Karpas-422 (cell line): Measurements from ENCODE around the gene SPSB4. TPM values are rescaled to one million over a fixed set of nuclear protein-coding genes. Genes with fewer than 3 reads are reported as not detected.

ENCODE experiments used
- DNase-seq: peaks from one replicate; pipeline ENCODE4 v3.0.0-alpha.2; 2015
- H2AFZ ChIP-seq: fragments of 200-600 bp; sonication (generic); 2 replicates; pipeline ENCODE4 v1.6.1; 2014; ENCODE audit warnings: antibody characterized with exemption, low read length, mixed read lengths
- H3K27ac ChIP-seq: fragments of 200-600 bp; sonication (generic); 2 replicates; pipeline ENCODE4 v1.5.1; 2014; ENCODE audit warnings: mild to moderate bottlenecking, low read length, moderate library complexity
- H3K27me3 ChIP-seq: fragments of 200-600 bp; sonication (generic); 2 replicates; pipeline ENCODE4 v1.6.1; 2014; ENCODE audit warnings: low read length, mixed read lengths
- H3K36me3 ChIP-seq: fragments of 200-600 bp; sonication (generic); 2 replicates; pipeline ENCODE4 v1.6.1; 2014; ENCODE audit warnings: low read length, mixed read lengths; ENCODE audit not compliant: insufficient read depth
- H3K4me1 ChIP-seq: fragments of 200-600 bp; sonication (generic); 2 replicates; pipeline ENCODE4 v1.6.1; 2014; ENCODE audit warnings: mild to moderate bottlenecking, low read length, mixed read lengths
- H3K4me2 ChIP-seq: fragments of 200-600 bp; sonication (generic); 2 replicates; pipeline ENCODE4 v1.6.1; 2014; ENCODE audit warnings: low read length, low read depth, mild to moderate bottlenecking; ENCODE audit not compliant: poor library complexity, severe bottlenecking
- H3K4me3 ChIP-seq: fragments of 200-600 bp; sonication (generic); 2 replicates; pipeline ENCODE4 v1.5.1; 2014; ENCODE audit warnings: mild to moderate bottlenecking, antibody characterized with exemption, low read length, mixed read lengths
- H3K79me2 ChIP-seq: fragments of 200-600 bp; sonication (generic); 2 replicates; pipeline ENCODE4 v1.6.1; 2014; ENCODE audit warnings: mild to moderate bottlenecking, low read length, mixed read lengths
- H3K9ac ChIP-seq: fragments of 200-600 bp; sonication (generic); 2 replicates; pipeline ENCODE4 v1.6.0; 2014; ENCODE audit warnings: low read length
- H3K9me2 ChIP-seq: fragments of 200-600 bp; sonication (generic), shearing (Covaris generic); replicated peaks from 2 replicates; pipeline ENCODE4 v1.6.0; 2014; ENCODE audit warnings: mild to moderate bottlenecking, low read length, moderate library complexity; ENCODE audit not compliant: insufficient read depth
- H3K9me3 ChIP-seq: fragments of 300-700, 200-600 bp; sonication (generic); 2 replicates; pipeline ENCODE4 v1.6.1; 2014; ENCODE audit warnings: low read length, mixed read lengths
- H4K20me1 ChIP-seq: fragments of 200-600 bp; sonication (generic); 2 replicates; pipeline ENCODE4 v1.6.1; 2014; ENCODE audit warnings: mild to moderate bottlenecking, antibody characterized with exemption, low read length, low read depth; ENCODE audit not compliant: insufficient read depth
- total RNA-seq: library from RNA; depleted of rRNA; stranded (reverse); fragments of >200 nt; shearing (Covaris generic); gene quantifications from 2 replicates; pipeline ENCODE4 v1.2.3, GENCODE V29; 2014; ENCODE audit warnings: low replicate concordance

SPSB4 gene
- total RNA-seq, 1 experiment from 2014 or later = not detected

DNA sequence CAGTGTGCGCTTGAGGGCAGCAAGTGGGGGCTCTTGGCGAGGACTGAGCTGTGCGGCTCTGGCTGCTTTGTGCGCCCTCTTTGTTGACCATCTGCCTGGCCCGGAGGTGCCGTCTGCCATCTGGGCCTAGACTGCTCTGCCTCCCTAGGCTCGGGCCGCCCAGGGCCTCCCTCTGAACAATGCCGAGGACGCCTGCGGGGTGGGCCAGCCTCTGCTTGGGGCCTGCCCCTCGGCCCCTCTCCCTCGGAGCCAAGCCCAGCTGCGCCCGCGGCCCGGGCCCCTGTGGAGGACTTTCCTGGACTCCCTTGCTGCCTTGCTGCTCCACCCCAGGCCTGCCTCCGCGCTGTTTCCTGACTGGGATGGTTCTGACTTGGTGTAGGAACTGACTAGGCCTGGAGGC, 31.9 kb upstream of the SPSB4 start:
- H3K36me3 ChIP-seq = no peaks in the 10 kb centered on the region
- H3K4me2 ChIP-seq = no peak overlapping the region
- no peak for DNase-seq
- no peaks in the 10 kb centered on the region for H3K27me3 ChIP-seq
- H3K9ac ChIP-seq = no peak overlapping the region
- no peaks in the 10 kb centered on the region for H4K20me1 ChIP-seq
- no peaks in the 10 kb centered on the region for H3K79me2 ChIP-seq
- no peak overlapping the region for H3K4me3 ChIP-seq
- H3K9me3 ChIP-seq = no peaks in the 10 kb centered on the region
- H3K9me2 ChIP-seq = no peaks in the 10 kb centered on the region
- H3K27ac ChIP-seq = no peak overlapping the region
- H2AFZ ChIP-seq = no peak overlapping the region
- H3K4me1 ChIP-seq = no peaks in the 10 kb centered on the region

DNA sequence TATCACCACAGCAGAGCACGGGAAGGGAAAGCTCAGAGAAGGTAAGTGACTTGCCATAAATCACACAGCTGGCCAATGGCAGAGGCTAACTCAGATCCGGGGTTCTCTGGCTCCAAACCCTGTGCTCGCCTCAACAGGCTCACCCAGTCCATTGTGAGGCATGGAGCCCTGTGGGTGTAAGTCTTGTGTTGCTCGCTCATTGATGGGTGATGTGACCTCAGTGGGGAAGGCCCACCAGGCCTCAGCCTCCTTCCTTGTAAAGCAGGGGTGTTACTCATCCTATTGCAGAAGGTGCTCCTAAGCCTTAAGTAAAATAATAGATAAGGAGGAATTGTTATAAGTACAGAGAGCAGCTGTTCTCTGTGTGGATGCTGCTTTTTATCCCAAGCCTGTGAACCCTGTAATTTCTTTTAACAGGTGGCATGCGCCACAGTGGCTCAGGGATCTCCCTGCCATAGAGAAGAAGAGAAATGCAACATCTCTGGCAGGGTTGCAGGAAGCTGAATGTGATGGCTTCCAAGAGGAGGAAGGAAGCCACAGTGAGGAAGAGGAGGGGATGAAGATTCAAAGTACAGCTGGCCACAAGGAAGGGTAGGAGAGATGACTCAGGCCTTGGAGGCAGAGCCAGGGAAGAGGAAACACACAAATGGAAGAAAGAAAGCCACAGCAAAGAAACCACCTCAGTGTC, 30.9 kb upstream of the SPSB4 start:
- H3K27ac ChIP-seq = no peak overlapping the region
- no peaks in the 10 kb centered on the region for H4K20me1 ChIP-seq
- no peak overlapping the region for H3K4me3 ChIP-seq
- H3K79me2 ChIP-seq = no peaks in the 10 kb centered on the region
- no peak overlapping the region for H3K9ac ChIP-seq
- no peak for DNase-seq
- H3K9me3 ChIP-seq = no peaks in the 10 kb centered on the region
- no peak overlapping the region for H2AFZ ChIP-seq
- H3K36me3 ChIP-seq = no peaks in the 10 kb centered on the region
- no peaks in the 10 kb centered on the region for H3K9me2 ChIP-seq
- H3K4me1 ChIP-seq = no peaks in the 10 kb centered on the region
- H3K4me2 ChIP-seq = no peak overlapping the region
- no peaks in the 10 kb centered on the region for H3K27me3 ChIP-seq

DNA sequence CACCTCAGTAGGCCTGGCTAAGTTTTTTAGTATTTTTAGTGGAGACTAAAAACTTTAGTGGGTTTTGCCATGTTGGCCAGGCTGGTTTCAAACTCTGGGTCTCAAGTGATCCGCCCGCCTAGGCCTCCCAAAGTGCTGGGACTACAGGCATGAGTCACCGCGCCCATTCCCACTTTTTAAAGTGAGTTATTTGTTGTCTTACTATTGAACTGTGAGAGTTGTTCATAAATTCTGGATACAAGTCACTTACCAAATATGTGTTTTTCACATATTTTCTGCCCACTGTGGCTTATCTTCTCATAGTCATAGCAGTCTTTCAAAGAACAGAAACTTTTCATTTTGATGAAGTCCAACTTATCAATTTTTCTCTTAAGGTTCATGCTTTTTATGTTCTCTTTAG, 29.9 kb upstream of the SPSB4 start:
- H3K36me3 ChIP-seq = no peaks in the 10 kb centered on the region
- H2AFZ ChIP-seq = no peak overlapping the region
- no peaks in the 10 kb centered on the region for H3K4me1 ChIP-seq
- no peaks in the 10 kb centered on the region for H3K27me3 ChIP-seq
- no peaks in the 10 kb centered on the region for H4K20me1 ChIP-seq
- no peaks in the 10 kb centered on the region for H3K9me2 ChIP-seq
- no peak overlapping the region for H3K9ac ChIP-seq
- no peaks in the 10 kb centered on the region for H3K9me3 ChIP-seq
- H3K27ac ChIP-seq = no peak overlapping the region
- H3K79me2 ChIP-seq = no peaks in the 10 kb centered on the region
- H3K4me3 ChIP-seq = no peak overlapping the region
- H3K4me2 ChIP-seq = no peak overlapping the region
- DNase-seq = no peak

DNA sequence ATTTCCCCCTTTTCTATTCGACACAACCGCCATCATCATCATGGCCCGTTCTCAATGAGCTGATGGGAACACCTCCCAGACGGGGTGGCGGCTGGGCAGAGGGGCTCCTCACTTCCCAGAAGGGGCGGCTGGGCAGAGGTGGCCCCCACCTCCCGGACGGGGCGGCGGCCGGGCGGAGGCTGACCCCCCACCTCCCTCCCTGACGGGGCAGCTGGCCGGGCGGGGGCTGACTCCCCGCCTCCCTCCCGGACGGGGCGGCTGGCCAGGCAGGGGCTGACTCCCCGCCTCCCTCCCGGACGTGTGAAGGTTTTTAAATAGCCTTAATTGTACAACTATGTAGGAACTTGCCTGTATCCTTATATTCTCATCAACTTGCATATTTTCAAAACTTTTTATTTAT, 20.9 kb upstream of the SPSB4 start:
- no peaks in the 10 kb centered on the region for H3K9me3 ChIP-seq
- H3K4me3 ChIP-seq = no peak overlapping the region
- H4K20me1 ChIP-seq = no peaks in the 10 kb centered on the region
- H3K27me3 ChIP-seq = no peaks in the 10 kb centered on the region
- H3K79me2 ChIP-seq = no peaks in the 10 kb centered on the region
- no peak overlapping the region for H3K9ac ChIP-seq
- H3K36me3 ChIP-seq = no peaks in the 10 kb centered on the region
- no peaks in the 10 kb centered on the region for H3K9me2 ChIP-seq
- H2AFZ ChIP-seq = no peak overlapping the region
- H3K4me2 ChIP-seq = no peak overlapping the region
- no peak for DNase-seq
- H3K27ac ChIP-seq = no peak overlapping the region
- H3K4me1 ChIP-seq = no peaks in the 10 kb centered on the region

DNA sequence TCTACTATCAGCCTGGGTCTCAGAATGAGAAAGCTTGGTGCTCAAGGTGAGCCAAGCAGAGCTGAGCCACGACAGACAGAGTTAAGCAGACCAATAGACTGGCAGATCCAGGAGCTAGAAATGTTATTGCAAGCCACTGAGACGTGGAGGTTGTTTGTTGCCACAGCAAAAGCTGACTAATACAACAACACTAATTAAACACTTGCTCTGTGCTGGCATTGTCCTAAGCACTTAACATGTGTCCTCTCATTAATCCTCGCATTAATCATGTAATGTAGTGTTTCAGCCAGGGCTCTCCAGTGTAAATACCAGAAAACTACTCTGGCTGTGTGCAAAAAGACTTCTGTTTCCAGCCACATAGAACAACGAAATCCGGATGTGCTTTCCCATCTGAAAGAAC, 11.6 kb upstream of the SPSB4 start:
- Histone ChIP-seq H3K9ac (no peak overlapping the region), H3K9me3 (no peaks in the 10 kb centered on the region), H3K4me2 (no peak overlapping the region), H3K27me3 (no peaks in the 10 kb centered on the region), H4K20me1 (no peaks in the 10 kb centered on the region), H3K9me2 (no peaks in the 10 kb centered on the region), H2AFZ (no peak overlapping the region), H3K36me3 (no peaks in the 10 kb centered on the region), H3K4me1 (peaks cover 6% of the 10 kb centered on the region), H3K27ac (no peak overlapping the region), H3K79me2 (no peaks in the 10 kb centered on the region), H3K4me3 (no peak overlapping the region)
- DNase-seq = no peak

DNA sequence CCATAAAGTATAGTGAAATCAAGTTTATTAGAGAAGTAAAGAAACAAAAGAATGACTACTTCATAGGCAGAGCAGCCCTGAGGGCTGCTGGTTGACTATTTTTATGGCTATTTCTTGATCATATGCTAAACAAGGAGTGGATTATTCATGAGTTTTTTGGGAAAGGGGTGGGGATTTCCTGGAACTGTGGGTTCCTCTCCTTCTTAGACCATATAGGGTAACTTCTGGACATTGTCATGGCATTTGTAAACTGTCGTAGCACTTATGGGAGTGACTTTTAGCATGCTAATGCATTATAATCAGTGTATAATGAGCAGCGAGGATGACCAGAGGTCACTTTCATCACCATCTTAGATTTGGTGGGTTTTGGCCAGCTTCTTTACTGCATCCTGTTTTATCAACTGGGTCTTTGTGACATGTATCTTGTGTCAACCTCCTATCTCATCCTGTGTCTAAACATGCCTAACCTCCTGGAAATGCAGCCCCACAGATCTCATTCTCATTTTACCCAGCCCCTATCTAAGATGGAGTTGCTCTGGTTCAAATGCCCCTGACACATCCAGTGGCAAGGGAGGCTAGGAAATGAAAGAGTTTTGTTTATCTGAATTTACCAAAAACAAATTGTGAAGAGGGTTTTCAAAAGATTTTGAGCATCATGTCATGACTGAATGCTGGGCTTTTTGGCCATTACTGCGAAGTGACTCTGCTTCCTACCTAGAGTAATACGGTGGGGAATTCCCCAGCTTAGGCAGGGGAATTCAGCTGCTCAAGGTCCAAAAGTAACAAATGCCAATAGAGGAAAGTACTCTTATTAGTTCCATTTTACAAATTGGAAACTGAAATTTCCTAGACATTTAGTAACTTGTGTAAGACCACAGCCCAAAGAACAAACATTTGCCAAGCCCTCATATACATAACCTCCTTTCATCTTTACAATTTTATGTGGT, 6.2 kb upstream of the SPSB4 start:
- H2AFZ ChIP-seq = no peak overlapping the region
- no peaks in the 10 kb centered on the region for H3K79me2 ChIP-seq
- H3K4me2 ChIP-seq = no peak overlapping the region
- no peaks in the 10 kb centered on the region for H3K9me3 ChIP-seq
- no peaks in the 10 kb centered on the region for H3K36me3 ChIP-seq
- no peak overlapping the region for H3K9ac ChIP-seq
- no peaks in the 10 kb centered on the region for H3K9me2 ChIP-seq
- DNase-seq = no peak
- peaks cover 3% of the 10 kb centered on the region for H3K4me1 ChIP-seq
- H3K27me3 ChIP-seq = no peaks in the 10 kb centered on the region
- H3K27ac ChIP-seq = no peak overlapping the region
- no peaks in the 10 kb centered on the region for H4K20me1 ChIP-seq
- H3K4me3 ChIP-seq = no peak overlapping the region

DNA sequence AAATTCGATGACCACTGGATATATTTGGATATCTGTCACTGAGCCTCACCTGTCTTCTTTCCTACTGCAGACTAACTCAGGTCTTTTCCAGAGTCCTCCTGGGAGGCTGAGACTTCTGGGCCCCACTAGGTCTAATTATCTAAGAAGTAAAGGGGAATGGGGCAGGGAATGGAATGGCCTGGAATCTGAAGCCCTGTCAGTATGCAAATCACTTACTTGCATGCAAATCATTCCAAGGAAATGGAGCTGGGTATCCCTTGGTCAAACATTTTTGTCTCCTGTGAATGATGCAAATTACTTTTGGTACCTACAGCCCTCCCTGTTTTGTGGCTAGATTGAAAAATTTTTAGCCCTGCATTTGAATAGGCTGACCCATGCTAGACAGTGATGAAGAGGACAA, 5.3 kb upstream of the SPSB4 start:
- H3K9ac ChIP-seq = no peak overlapping the region
- no peak overlapping the region for H3K27ac ChIP-seq
- no peak for DNase-seq
- H3K36me3 ChIP-seq = no peaks in the 10 kb centered on the region
- no peak overlapping the region for H3K4me2 ChIP-seq
- H3K4me1 ChIP-seq = no peaks in the 10 kb centered on the region
- H4K20me1 ChIP-seq = no peaks in the 10 kb centered on the region
- no peaks in the 10 kb centered on the region for H3K9me3 ChIP-seq
- no peaks in the 10 kb centered on the region for H3K79me2 ChIP-seq
- H2AFZ ChIP-seq = no peak overlapping the region
- H3K9me2 ChIP-seq = no peaks in the 10 kb centered on the region
- no peak overlapping the region for H3K4me3 ChIP-seq
- no peaks in the 10 kb centered on the region for H3K27me3 ChIP-seq

DNA sequence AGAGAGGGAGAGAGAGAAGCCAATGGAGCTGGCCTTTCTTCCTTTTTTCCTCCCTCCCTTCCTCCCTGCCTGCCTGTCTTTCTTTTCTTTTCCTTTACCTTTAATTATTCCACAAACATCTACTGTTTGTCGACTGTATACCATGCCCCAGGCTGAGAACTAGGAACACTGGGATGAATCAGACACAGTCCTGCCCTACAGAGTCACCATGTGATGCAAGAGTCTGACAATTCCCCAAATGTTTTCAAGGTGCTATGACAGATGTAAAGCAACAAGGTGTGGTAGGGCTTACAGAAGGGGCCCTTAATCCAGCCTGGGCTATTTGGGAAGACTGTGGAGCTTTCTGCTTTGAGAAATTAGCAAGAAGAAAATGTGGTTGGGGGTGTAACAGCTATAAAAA, 4.0 kb upstream of the SPSB4 start:
- no peak overlapping the region for H3K4me3 ChIP-seq
- no peak overlapping the region for H3K9ac ChIP-seq
- no peak overlapping the region for H3K4me2 ChIP-seq
- no peaks in the 10 kb centered on the region for H4K20me1 ChIP-seq
- H3K9me3 ChIP-seq = no peaks in the 10 kb centered on the region
- no peak overlapping the region for H3K27ac ChIP-seq
- H3K9me2 ChIP-seq = no peaks in the 10 kb centered on the region
- no peak for DNase-seq
- no peaks in the 10 kb centered on the region for H3K36me3 ChIP-seq
- no peak overlapping the region for H2AFZ ChIP-seq
- no peaks in the 10 kb centered on the region for H3K79me2 ChIP-seq
- H3K27me3 ChIP-seq = no peaks in the 10 kb centered on the region
- H3K4me1 ChIP-seq = no peaks in the 10 kb centered on the region
